IPS-18a (cell line): ENCODE measurements around the gene AQP1.

Source experiments
- H3K27ac ChIP-seq: one replicate; pipeline ENCODE4 v1.5.1; 2013; ENCODE audit warnings: low read length
- H3K27me3 ChIP-seq: one replicate; pipeline ENCODE4 v1.6.1; 2013; ENCODE audit warnings: mild to moderate bottlenecking, low read length; ENCODE audit not compliant: control insufficient read depth, insufficient read depth
- H3K36me3 ChIP-seq: one replicate; pipeline ENCODE4 v1.6.1; 2013; ENCODE audit warnings: low read depth, low read length; ENCODE audit not compliant: control insufficient read depth
- H3K4me1 ChIP-seq: one replicate; pipeline ENCODE4 v1.6.1; 2013; ENCODE audit warnings: low read depth, low read length; ENCODE audit not compliant: control insufficient read depth
- H3K4me3 ChIP-seq: one replicate; pipeline ENCODE4 v1.5.1; 2013; ENCODE audit warnings: low read length
- H3K9ac ChIP-seq: one replicate; pipeline ENCODE4 v1.6.1; 2013; ENCODE audit warnings: mild to moderate bottlenecking, low read length, moderate library complexity
- H3K9me3 ChIP-seq: one replicate; pipeline ENCODE4 v1.6.1; 2013; ENCODE audit warnings: low read depth, low read length; ENCODE audit not compliant: control insufficient read depth

AQP1 gene

DNA sequence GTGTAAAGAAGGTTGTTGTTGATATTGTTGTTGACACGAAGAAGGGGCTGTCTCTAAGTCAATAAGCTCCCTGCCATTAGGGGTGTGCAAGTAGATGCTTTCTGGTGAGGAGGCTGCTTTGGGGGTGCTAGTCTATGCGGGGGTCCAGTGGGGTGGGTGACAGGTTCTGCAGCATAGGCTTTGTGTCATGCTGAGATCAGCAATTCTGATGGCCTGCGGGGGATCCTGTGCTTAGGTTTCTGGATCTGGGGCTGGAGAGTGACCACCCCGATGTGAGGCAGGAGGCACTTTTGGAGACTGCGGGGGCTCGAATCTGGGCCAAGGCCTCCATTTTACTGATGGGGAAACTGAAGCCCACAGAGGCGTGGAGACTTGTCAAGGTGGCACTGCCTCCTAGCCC lies 5.1 kb downstream of the AQP1 start:
- H3K4me1 ChIP-seq = no peaks in the 10 kb centered on the region
- H3K9me3 ChIP-seq = no peaks in the 10 kb centered on the region
- H3K9ac ChIP-seq = no peak overlapping the region
- H3K27ac ChIP-seq = no peak overlapping the region
- no peak overlapping the region for H3K4me3 ChIP-seq
- H3K27me3 ChIP-seq = no peaks in the 10 kb centered on the region
- H3K36me3 ChIP-seq = no peaks in the 10 kb centered on the region

GRCh38 chr7:30917216-30917893 lies 5.7 kb downstream of the AQP1 start:
- Histone ChIP-seq H3K9me3 (no peaks in the 10 kb centered on the region), H3K27me3 (no peaks in the 10 kb centered on the region), H3K9ac (no peak overlapping the region), H3K27ac (no peak overlapping the region), H3K36me3 (no peaks in the 10 kb centered on the region), H3K4me1 (no peaks in the 10 kb centered on the region), H3K4me3 (no peak overlapping the region)

- H3K4me3 ChIP-seq = no peak overlapping the region
- H3K27me3 ChIP-seq = no peaks in the 10 kb centered on the region
- H3K9ac ChIP-seq = no peak overlapping the region
- H3K4me1 ChIP-seq = no peaks in the 10 kb centered on the region
- no peaks in the 10 kb centered on the region for H3K36me3 ChIP-seq
- H3K27ac ChIP-seq = no peak overlapping the region
- no peaks in the 10 kb centered on the region for H3K9me3 ChIP-seq
Measured at GRCh38 chr7:30918676-30919075, 7.0 kb downstream of the AQP1 start.

DNA sequence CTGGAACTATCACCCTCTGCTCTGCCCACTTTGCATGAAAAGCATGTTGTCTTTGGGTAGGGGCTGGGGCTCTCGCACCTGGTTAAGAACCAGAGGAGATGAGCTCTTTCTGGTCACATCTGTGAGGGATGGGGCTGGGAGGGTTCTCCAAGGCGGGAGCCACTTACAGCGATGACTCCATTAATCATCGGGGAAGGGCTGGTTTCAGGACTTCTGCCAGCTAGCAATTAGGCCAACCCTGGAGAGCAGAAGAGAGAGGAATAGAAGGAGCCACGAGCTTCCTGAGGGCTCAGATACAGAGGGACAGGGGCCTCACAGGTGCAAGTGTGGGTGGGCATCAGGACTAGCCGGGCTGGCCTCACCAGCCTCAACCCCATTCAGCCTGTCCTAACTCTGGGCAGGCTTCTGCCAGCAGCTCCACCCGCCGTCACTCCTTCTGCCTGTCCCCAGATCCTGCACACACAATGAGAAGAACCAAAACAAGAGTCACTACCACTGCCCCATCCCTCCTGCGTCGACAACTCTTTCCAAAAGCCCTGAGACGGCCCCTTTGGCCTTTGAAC lies 8.4 kb downstream of the AQP1 start:
- Histone ChIP-seq H3K36me3 (no peaks in the 10 kb centered on the region), H3K9ac (no peak overlapping the region), H3K4me3 (no peak overlapping the region), H3K9me3 (no peaks in the 10 kb centered on the region), H3K27me3 (no peaks in the 10 kb centered on the region), H3K4me1 (no peaks in the 10 kb centered on the region), H3K27ac (no peak overlapping the region)

DNA sequence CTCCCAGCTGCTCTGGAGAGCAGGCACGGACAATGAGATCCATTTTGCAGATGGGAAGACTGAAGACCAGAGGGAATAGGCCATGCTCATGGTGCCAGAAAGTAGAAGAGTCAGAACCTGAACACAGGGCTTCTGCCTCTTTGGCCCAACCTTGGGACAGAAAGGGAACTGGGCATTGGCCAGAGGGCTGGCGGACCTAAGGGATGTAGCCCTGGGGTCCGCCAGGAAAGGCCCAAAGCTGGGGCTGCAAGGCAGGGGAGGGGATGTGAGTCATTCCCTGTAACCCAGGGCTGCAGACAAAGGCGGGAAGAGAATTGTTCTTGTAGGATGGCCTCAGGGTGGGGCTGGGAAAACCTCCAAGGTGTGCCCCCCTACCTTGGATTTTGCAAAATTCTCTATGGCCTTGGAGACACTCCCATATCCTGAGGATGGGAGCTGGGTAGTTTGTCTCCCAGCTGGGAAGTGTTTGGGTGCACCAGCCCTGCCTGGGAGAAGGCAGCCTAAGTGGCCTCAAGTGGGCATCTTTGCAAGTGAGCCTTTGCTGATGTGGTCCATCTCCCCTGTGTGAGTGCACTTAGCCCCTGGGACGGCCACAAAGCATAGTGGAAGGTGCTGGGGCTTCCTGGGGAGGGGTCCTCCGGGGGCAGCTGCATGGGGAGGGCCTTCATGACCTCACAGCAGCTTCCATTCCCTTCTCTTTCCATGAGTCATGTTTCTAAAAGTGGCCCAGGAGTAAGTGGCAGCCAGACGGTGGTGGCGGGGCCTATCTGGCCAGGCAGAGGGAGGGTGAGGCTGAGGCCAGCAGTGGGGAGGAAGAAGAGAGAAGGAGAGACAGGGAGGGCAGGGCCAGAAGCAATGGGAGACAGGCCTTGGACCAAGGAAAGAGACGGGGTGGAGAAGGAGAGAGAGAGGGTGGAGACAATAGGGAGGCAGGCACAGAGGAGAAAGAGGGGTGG lies 9.2 kb downstream of the AQP1 start:
- Histone ChIP-seq H3K27me3 (no peaks in the 10 kb centered on the region), H3K9me3 (no peaks in the 10 kb centered on the region), H3K27ac (no peak overlapping the region), H3K4me1 (no peaks in the 10 kb centered on the region), H3K36me3 (no peaks in the 10 kb centered on the region), H3K9ac (no peak overlapping the region), H3K4me3 (no peak overlapping the region)

- no peaks in the 10 kb centered on the region for H3K4me1 ChIP-seq
- H3K4me3 ChIP-seq = no peak overlapping the region
- no peaks in the 10 kb centered on the region for H3K27me3 ChIP-seq
- H3K9me3 ChIP-seq = no peaks in the 10 kb centered on the region
- H3K36me3 ChIP-seq = no peaks in the 10 kb centered on the region
- no peak overlapping the region for H3K9ac ChIP-seq
- no peak overlapping the region for H3K27ac ChIP-seq
Measured at GRCh38 chr7:30921540-30922401, 10.1 kb downstream of the AQP1 start.

DNA sequence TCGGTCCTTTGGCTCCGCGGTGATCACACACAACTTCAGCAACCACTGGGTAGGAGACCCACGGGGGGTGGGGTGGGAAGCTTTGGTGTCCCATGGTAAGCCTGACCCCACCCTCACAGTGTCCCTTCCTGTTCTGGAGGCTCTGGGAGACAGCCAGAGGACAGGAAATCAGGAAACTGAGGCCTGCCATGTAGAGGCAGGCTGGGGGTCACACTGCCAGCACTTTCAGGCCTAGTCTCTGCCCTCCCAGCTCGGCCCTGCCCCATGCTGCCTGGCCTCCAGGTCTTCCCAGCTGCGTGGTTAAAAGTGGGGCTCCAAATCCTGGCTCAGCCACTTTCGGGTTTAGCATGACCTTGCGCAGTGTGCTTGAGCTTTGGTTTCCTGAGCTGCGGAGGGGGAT lies 10.9 kb downstream of the AQP1 start:
- H3K9ac ChIP-seq = no peak overlapping the region

DNA sequence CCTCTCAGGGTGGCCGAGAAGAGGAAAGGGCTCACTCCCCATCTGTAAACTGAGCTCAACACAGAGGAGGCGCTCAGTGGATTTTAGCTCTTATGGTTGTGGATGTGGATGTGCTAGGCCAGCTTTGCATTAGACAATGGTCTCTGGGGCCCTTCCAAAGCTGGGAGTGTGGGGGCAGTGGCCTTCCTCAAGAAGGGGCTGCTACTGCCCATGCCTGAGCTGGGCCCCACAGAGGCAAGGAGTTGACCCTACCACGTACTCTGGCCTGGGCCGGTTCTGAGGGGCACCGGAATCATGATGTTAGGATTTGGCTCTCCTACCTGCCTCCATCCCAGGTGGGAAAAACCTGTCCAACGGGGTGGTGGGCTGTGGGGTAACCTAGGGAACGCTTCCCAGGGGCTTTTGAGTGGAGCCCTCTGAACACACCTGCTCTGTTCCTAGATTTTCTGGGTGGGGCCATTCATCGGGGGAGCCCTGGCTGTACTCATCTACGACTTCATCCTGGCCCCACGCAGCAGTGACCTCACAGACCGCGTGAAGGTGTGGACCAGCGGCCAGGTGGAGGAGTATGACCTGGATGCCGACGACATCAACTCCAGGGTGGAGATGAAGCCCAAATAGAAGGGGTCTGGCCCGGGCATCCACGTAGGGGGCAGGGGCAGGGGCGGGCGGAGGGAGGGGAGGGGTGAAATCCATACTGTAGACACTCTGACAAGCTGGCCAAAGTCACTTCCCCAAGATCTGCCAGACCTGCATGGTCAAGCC lies 11.5 kb downstream of the AQP1 start:
- H3K9me3 ChIP-seq = no peaks in the 10 kb centered on the region

More for the DNA sequence above, 10.9 kb downstream of the AQP1 start:
- no peaks in the 10 kb centered on the region for H3K4me1 ChIP-seq
- no peak overlapping the region for H3K27ac ChIP-seq
- no peaks in the 10 kb centered on the region for H3K27me3 ChIP-seq
- H3K4me3 ChIP-seq = no peak overlapping the region
- H3K36me3 ChIP-seq = no peaks in the 10 kb centered on the region
- H3K9me3 ChIP-seq = no peaks in the 10 kb centered on the region

GRCh38 chr7:30923774-30924413 lies 12.2 kb downstream of the AQP1 start:
- H3K4me3 ChIP-seq = no peak overlapping the region
- H3K9ac ChIP-seq = no peak overlapping the region
- no peaks in the 10 kb centered on the region for H3K9me3 ChIP-seq
- no peaks in the 10 kb centered on the region for H3K4me1 ChIP-seq
- H3K36me3 ChIP-seq = no peaks in the 10 kb centered on the region
- no peaks in the 10 kb centered on the region for H3K27me3 ChIP-seq
- no peak overlapping the region for H3K27ac ChIP-seq

More for the DNA sequence above, 11.5 kb downstream of the AQP1 start:
- Histone ChIP-seq H3K27me3 (no peaks in the 10 kb centered on the region), H3K27ac (no peak overlapping the region), H3K36me3 (no peaks in the 10 kb centered on the region), H3K4me3 (no peak overlapping the region), H3K9ac (no peak overlapping the region), H3K4me1 (no peaks in the 10 kb centered on the region)

- Histone ChIP-seq H3K27ac (no peak overlapping the region), H3K4me1 (no peaks in the 10 kb centered on the region), H3K27me3 (no peaks in the 10 kb centered on the region), H3K9ac (no peak overlapping the region), H3K4me3 (no peak overlapping the region), H3K36me3 (no peaks in the 10 kb centered on the region), H3K9me3 (no peaks in the 10 kb centered on the region)
Measured at GRCh38 chr7:30924624-30925023, 13.0 kb downstream of the AQP1 start.
